ENCODE results near the gene EPO. TPM values are rescaled to one million over a fixed set of nuclear protein-coding genes. Genes with fewer than 3 reads are reported as not detected.

Gene EPO
- total and polyA plus RNA-seq, 4 experiments from 2014 or later, result not detected

GRCh38 chr7:100679129-100679926 is 40.9 kb upstream of the EPO start:
- Mint-ChIP-seq H3K4me3 (peak overlapping the region in 2 of 8 donors; percentile 6 to 12), H3K27ac (peak overlapping the region in 5 of 7 donors; percentile 24 to 87 (median 84)), H3K36me3 (peaks cover 11 to 53% of the 10 kb centered on the region in 2 donors), H3K27me3 (peaks cover 0 to 1% of the 10 kb centered on the region in 2 donors), H3K4me1 (peaks cover 7 to 46% (median 30%) of the 10 kb centered on the region in 4 donors), H3K9me3 (peaks cover 0 to 2% (median 0%) of the 10 kb centered on the region in 8 donors)
- H3K27me3 ChIP-seq (ENCODE audit: insufficient read depth, low read length), result no peaks in the 10 kb centered on the region
- ChIA-PET POLR2A (ENCODE audit: partially characterized antibody) (interaction anchor here (1.1 to 10.8 kb wide), 8 partner anchors 10 to 116 kb away, joined by 3 to 125 read pairs (median 11); partner anchors contain the start of genes FBXO24, GIGYF1, LRCH4 and MOSPD3), CTCF (ENCODE audit: partially characterized antibody) (interaction anchor here (0.7 to 9.9 kb wide), 6 partner anchors 10 to 46 kb away, joined by 3 to 88 read pairs (median 4); partner anchors contain the start of gene POP7)
- no peaks in the 10 kb centered on the region for H3K9me3 ChIP-seq (ENCODE audit: control insufficient read depth in 1 of 2, low read length in 2 of 2)
- intact Hi-C loops (cut with micrococcal nuclease), result no loop called here
- H3K4me1 ChIP-seq (ENCODE audit: insufficient read depth, low read length), result peaks cover 41% of the 10 kb centered on the region
- H3K36me3 ChIP-seq (ENCODE audit: insufficient read depth, low read length), result peaks cover 38% of the 10 kb centered on the region
- H3K27ac ChIP-seq (ENCODE audit: low read depth, low read length), result no peak overlapping the region
- DNase-seq, result no peak
- no peak overlapping the region for H3K4me3 ChIP-seq (ENCODE audit: low read length in 2 of 2)

- peak overlapping the region in 2 of 8 donors; percentile 7 to 18 for H3K4me3 Mint-ChIP-seq
- peaks cover 11 to 48% of the 10 kb centered on the region in 2 donors for H3K36me3 Mint-ChIP-seq
- DNase-seq, result no peak
- Histone ChIP-seq H3K27ac (ENCODE audit: low read depth, low read length) (peak overlapping the region; percentile 9), H3K36me3 (ENCODE audit: insufficient read depth, low read length) (peaks cover 45% of the 10 kb centered on the region), H3K4me1 (ENCODE audit: insufficient read depth, low read length) (peaks cover 41% of the 10 kb centered on the region), H3K9me3 (ENCODE audit: control insufficient read depth in 1 of 2, low read length in 2 of 2) (no peaks in the 10 kb centered on the region), H3K4me3 (ENCODE audit: low read length in 2 of 2) (no peak overlapping the region), H3K27me3 (ENCODE audit: insufficient read depth, low read length) (no peaks in the 10 kb centered on the region)
- H3K27ac Mint-ChIP-seq, result peak overlapping the region; percentile 37 to 90 (median 75)
- peaks cover 0 to 1% of the 10 kb centered on the region in 2 donors for H3K27me3 Mint-ChIP-seq
- intact Hi-C loops (cut with micrococcal nuclease), result no loop called here
- H3K9me3 Mint-ChIP-seq, result peaks cover 0 to 2% (median 0%) of the 10 kb centered on the region in 8 donors
- peaks cover 7 to 43% (median 29%) of the 10 kb centered on the region in 4 donors for H3K4me1 Mint-ChIP-seq
- ChIA-PET POLR2A (ENCODE audit: partially characterized antibody) (interaction anchor here (1.1 to 10.8 kb wide), 8 partner anchors 10 to 202 kb away, joined by 3 to 125 read pairs (median 11); partner anchors contain the start of genes FBXO24, GIGYF1, LRCH4 and MOSPD3), CTCF (ENCODE audit: partially characterized antibody) (interaction anchor here (0.7 to 9.9 kb wide), 8 partner anchors 9 to 115 kb away, joined by 3 to 88 read pairs (median 4); partner anchors contain the start of gene POP7)
Measured at GRCh38 chr7:100679927-100680575, 40.2 kb upstream of the EPO start.

GRCh38 chr7:100680576-100681271 is 39.5 kb upstream of the EPO start:
- Mint-ChIP-seq H3K4me3 (peak overlapping the region in 1 of 8 donors; percentile 7), H3K36me3 (peaks cover 15 to 53% of the 10 kb centered on the region in 2 donors)

GRCh38 chr7:100681491-100682227 is 38.6 kb upstream of the EPO start:
- Histone ChIP-seq H3K27ac (ENCODE audit: low read depth, low read length) (no peak overlapping the region), H3K4me1 (ENCODE audit: insufficient read depth, low read length) (peaks cover 35% of the 10 kb centered on the region), H3K9me3 (ENCODE audit: control insufficient read depth in 1 of 2, low read length in 2 of 2) (no peaks in the 10 kb centered on the region), H3K36me3 (ENCODE audit: insufficient read depth, low read length) (peaks cover 52% of the 10 kb centered on the region), H3K4me3 (ENCODE audit: low read length in 2 of 2) (no peak overlapping the region), H3K27me3 (ENCODE audit: insufficient read depth, low read length) (no peaks in the 10 kb centered on the region)
- H3K36me3 Mint-ChIP-seq, result peaks cover 15 to 53% of the 10 kb centered on the region in 2 donors
- peaks cover 5 to 39% (median 22%) of the 10 kb centered on the region in 4 donors for H3K4me1 Mint-ChIP-seq
- no peak overlapping the region for H3K4me3 Mint-ChIP-seq
- H3K9me3 Mint-ChIP-seq, result no peaks in the 10 kb centered on the region
- ChIA-PET CTCF (ENCODE audit: partially characterized antibody) (interaction anchor here (0.8 to 9.9 kb wide), 2 partner anchors 10 to 23 kb away, joined by 4 to 88 read pairs; no protein-coding TSS in a partner anchor), POLR2A (ENCODE audit: partially characterized antibody) (interaction anchor here (0.9 to 10.8 kb wide), 6 partner anchors 8 to 117 kb away, joined by 3 to 125 read pairs (median 16); partner anchors contain the start of genes FBXO24, GIGYF1, LRCH4 and MOSPD3)
- no peak for DNase-seq
- intact Hi-C loops (cut with micrococcal nuclease), result no loop called here
- H3K27me3 Mint-ChIP-seq, result no peaks in the 10 kb centered on the region
- H3K27ac Mint-ChIP-seq, result peak overlapping the region in 1 of 7 donors; percentile 76

More at GRCh38 chr7:100680576-100681271, 39.5 kb upstream of the EPO start:
- ChIA-PET CTCF (ENCODE audit: partially characterized antibody) (interaction anchor here (0.7 to 9.9 kb wide), 7 partner anchors 8 to 115 kb away, joined by 3 to 88 read pairs (median 4); partner anchors contain the start of gene POP7), POLR2A (ENCODE audit: partially characterized antibody) (interaction anchor here (0.6 to 10.8 kb wide), 10 partner anchors 9 to 203 kb away, joined by 3 to 125 read pairs (median 7); partner anchors contain the start of genes FBXO24, GIGYF1, LRCH4 and MOSPD3)
- H3K4me1 ChIP-seq (ENCODE audit: insufficient read depth, low read length), result peaks cover 41% of the 10 kb centered on the region
- Mint-ChIP-seq H3K27me3 (no peaks in the 10 kb centered on the region), H3K9me3 (no peaks in the 10 kb centered on the region), H3K4me1 (peaks cover 7 to 43% (median 27%) of the 10 kb centered on the region in 4 donors), H3K27ac (peak overlapping the region in 4 of 7 donors; percentile 35 to 90 (median 81))
- peaks cover 50% of the 10 kb centered on the region for H3K36me3 ChIP-seq (ENCODE audit: insufficient read depth, low read length)
- no peak overlapping the region for H3K4me3 ChIP-seq (ENCODE audit: low read length in 2 of 2)
- H3K27me3 ChIP-seq (ENCODE audit: insufficient read depth, low read length), result no peaks in the 10 kb centered on the region
- no peaks in the 10 kb centered on the region for H3K9me3 ChIP-seq (ENCODE audit: control insufficient read depth in 1 of 2, low read length in 2 of 2)
- peak overlapping the region; percentile 9 for H3K27ac ChIP-seq (ENCODE audit: low read depth, low read length)
- intact Hi-C loops (cut with micrococcal nuclease), result no loop called here
- no peak for DNase-seq

- DNase-seq, result no peak
- intact Hi-C loops (cut with micrococcal nuclease), result no loop called here
- Mint-ChIP-seq H3K27me3 (no peaks in the 10 kb centered on the region), H3K4me3 (no peak overlapping the region), H3K4me1 (peaks cover 5 to 36% (median 19%) of the 10 kb centered on the region in 4 donors), H3K27ac (peak overlapping the region in 1 of 7 donors; percentile 23), H3K36me3 (peaks cover 15 to 51% of the 10 kb centered on the region in 2 donors), H3K9me3 (no peaks in the 10 kb centered on the region)
- ChIA-PET CTCF (ENCODE audit: partially characterized antibody) (interaction anchor here (1.1 to 9.9 kb wide), 2 partner anchors 9 to 97 kb away, joined by 3 to 88 read pairs; no protein-coding TSS in a partner anchor), POLR2A (ENCODE audit: partially characterized antibody) (interaction anchor here (1.0 to 10.8 kb wide), 6 partner anchors 8 to 118 kb away, joined by 3 to 125 read pairs (median 15); partner anchors contain the start of genes FBXO24, GIGYF1, LRCH4 and MOSPD3)
- H3K4me3 ChIP-seq (ENCODE audit: low read length in 2 of 2), result no peak overlapping the region
- H3K4me1 ChIP-seq (ENCODE audit: insufficient read depth, low read length), result peaks cover 29% of the 10 kb centered on the region
- H3K9me3 ChIP-seq (ENCODE audit: control insufficient read depth in 1 of 2, low read length in 2 of 2), result no peaks in the 10 kb centered on the region
- peaks cover 52% of the 10 kb centered on the region for H3K36me3 ChIP-seq (ENCODE audit: insufficient read depth, low read length)
- H3K27me3 ChIP-seq (ENCODE audit: insufficient read depth, low read length), result no peaks in the 10 kb centered on the region
- no peak overlapping the region for H3K27ac ChIP-seq (ENCODE audit: low read depth, low read length)
Measured at GRCh38 chr7:100682228-100682741, 38.0 kb upstream of the EPO start.

All from CD4-positive, alpha-beta memory T cell (primary cell).